Glomerular visceral epithelial cell (primary cell): Measurements from ENCODE around the gene DPYSL3.
A peak's percentile ranks its signal among the peaks of the same experiment; 100 is the strongest.
"Not testable (repeated sequence)": the region's sequence is repeated elsewhere in the genome, so short reads cannot be mapped to it uniquely, and the experiment has no call there.

Experiments
- DNase-seq: peaks from one replicate; pipeline ENCODE4 v3.0.0-alpha.2; 2016; ENCODE audit errors: extremely low spot score

The DPYSL3 gene

GRCh38 chr5:147369742-147370374 is 140.0 kb downstream of the DPYSL3 start:
- DNase-seq: peak; percentile 26

- not testable (repeated sequence) for DNase-seq
Observed at GRCh38 chr5:147367381-147367780, 142.5 kb downstream of the DPYSL3 start.

- no peak for DNase-seq
Observed at GRCh38 chr5:147361441-147362175, 148.3 kb downstream of the DPYSL3 start.

- DNase-seq: no peak
Observed at GRCh38 chr5:147360816-147361215, 149.1 kb downstream of the DPYSL3 start.

DNA sequence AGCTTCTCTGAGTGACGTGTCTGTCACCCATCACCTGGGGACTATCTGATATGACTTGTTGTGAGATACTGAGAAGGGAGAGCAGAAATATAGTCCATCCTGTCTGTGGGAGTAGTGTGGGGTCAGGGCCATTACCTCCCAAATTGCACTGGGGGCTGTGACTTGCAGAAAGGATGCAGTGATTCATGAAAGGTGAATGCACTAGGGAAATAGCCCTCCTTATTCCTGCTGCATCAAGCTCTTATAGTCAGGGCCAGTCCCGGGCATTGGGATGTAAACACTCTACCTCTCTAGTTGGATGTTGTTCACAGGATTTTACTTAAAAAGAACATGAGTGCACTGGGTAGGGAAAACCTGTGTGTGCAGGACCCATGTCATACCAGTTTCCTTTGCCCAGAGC is 150.3 kb downstream of the DPYSL3 start:
- DNase-seq: peak; percentile 7

DNA sequence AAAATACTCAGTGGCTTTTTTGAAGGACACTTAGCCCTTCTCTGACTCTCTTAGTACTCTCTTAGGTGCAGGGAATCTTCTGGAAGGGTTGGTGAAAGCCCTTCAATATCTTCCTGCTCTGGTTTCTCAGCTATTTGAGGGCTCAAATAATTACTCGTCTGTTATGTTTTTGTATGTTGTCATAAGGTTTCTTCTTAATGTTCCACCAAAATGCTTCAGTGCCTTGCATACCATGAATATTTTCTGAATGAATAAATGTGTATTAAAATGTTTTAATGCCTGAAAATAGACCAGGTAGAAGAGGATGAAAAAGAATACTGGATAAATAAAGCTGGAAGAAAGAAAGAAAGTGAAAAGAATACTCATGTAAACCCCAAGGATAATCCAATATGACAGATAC is 150.8 kb downstream of the DPYSL3 start:
- peak; percentile 12 for DNase-seq

DNA sequence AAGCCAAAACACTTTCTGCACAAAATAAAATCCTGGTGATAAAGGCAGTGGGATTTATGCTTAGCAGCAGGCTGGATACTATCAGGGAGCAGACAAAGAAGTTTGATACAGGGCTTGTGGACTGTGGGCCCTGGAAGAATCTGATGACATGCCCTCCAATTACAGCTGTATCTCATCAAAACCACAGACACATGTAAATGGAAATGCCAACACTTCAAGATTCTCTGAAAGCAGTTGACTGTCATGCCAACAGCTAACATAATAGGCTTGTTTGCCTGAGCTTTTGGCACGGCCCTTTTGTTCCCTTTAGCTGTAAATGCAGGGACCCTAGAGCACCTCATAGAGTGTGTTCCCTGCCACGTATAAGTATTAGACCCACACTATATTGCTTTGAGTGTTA is 160.6 kb downstream of the DPYSL3 start:
- no peak for DNase-seq

- DNase-seq: no peak
Observed at GRCh38 chr5:147348451-147348850, 161.4 kb downstream of the DPYSL3 start.

GRCh38 chr5:147348046-147348445 is 161.8 kb downstream of the DPYSL3 start:
- no peak for DNase-seq

DNA sequence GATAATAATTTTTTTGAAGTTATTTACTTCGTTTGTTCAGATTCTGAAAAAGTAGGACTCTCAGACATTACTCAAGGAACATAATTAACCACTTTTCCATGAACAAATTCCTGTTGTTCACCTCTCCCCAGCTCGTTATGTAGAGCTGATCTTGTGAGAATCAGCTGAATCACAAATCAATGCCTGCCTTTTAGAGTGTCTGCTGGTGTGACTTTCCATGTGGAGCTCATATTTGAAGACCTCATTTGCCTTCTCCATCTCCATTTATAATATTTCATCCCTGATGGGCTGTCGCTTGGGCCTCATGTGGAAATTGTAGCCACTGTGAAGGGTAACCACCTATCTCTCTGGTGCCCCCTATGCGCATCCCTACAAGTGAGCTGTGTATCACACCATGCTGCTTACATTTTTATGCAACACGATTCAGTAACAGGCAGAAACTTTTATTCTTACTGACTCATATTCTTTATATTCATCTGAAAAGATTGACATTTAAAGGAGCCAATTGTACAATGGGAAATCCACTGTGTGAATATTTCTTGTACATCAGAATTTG is 163.8 kb downstream of the DPYSL3 start:
- DNase-seq: no peak

GRCh38 chr5:147344861-147345260 is 165.0 kb downstream of the DPYSL3 start:
- no peak for DNase-seq

GRCh38 chr5:147341345-147341744 is 168.5 kb downstream of the DPYSL3 start:
- no peak for DNase-seq

DNA sequence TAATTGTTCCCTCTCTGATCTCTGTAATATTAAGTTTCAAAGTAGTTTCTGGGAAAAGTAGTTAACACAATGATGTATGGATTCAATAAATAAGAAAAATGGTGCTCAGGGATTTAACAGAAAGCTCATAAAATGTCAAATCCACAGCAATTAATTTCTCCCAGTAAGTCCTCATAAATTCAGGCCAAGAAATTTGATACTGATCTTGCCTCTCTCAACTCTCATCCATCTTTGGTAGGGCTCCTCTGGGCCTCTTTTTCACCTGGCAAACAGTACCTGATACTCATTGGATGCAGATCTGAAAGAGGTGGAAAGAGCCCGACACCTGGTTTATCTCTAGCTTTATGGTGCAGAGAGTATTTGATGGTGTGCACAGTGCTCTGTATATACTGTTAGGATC is 168.9 kb downstream of the DPYSL3 start:
- DNase-seq: no peak
